Measurements from ENCODE around the gene PLA2G2F.

The PLA2G2F gene

GRCh38 chr1:20191266-20191825, 52.2 kb downstream of the PLA2G2F start:
- no peak for DNase-seq (ENCODE audit: low read depth)

- DNase-seq (ENCODE audit: low read depth): peak; percentile 26
Observed at GRCh38 chr1:20192364-20192763, 53.2 kb downstream of the PLA2G2F start.

- no peak for DNase-seq (ENCODE audit: low read depth)
Observed at GRCh38 chr1:20192871-20193411, 53.8 kb downstream of the PLA2G2F start.

GRCh38 chr1:20194224-20194623, 55.1 kb downstream of the PLA2G2F start:
- no peak for DNase-seq (ENCODE audit: low read depth)

GRCh38 chr1:20194757-20195461, 55.8 kb downstream of the PLA2G2F start:
- DNase-seq (ENCODE audit: low read depth): peak; percentile 61

- no peak for DNase-seq (ENCODE audit: low read depth)
Observed at GRCh38 chr1:20195462-20195780, 56.3 kb downstream of the PLA2G2F start.

GRCh38 chr1:20197329-20197791, 58.2 kb downstream of the PLA2G2F start:
- no peak for DNase-seq (ENCODE audit: low read depth)

GRCh38 chr1:20198296-20198695, 59.2 kb downstream of the PLA2G2F start:
- DNase-seq (ENCODE audit: low read depth): no peak

- DNase-seq (ENCODE audit: low read depth): no peak
Observed at GRCh38 chr1:20198918-20199317, 59.8 kb downstream of the PLA2G2F start.

GRCh38 chr1:20199403-20199802, 60.3 kb downstream of the PLA2G2F start:
- DNase-seq (ENCODE audit: low read depth): no peak

GRCh38 chr1:20199840-20200239, 60.7 kb downstream of the PLA2G2F start:
- no peak for DNase-seq (ENCODE audit: low read depth)
